HG03045 (cell line): Measurements from ENCODE around the gene ALK.

Experiments used
- ATAC-seq: cut with Tn5 transposase; IDR thresholded peaks from one replicate; pipeline ENCODE4 v1.9.1; 2021; ENCODE audit warnings: mild to moderate bottlenecking, moderate library complexity; ENCODE audit not compliant: unreplicated experiment

The ALK gene

DNA sequence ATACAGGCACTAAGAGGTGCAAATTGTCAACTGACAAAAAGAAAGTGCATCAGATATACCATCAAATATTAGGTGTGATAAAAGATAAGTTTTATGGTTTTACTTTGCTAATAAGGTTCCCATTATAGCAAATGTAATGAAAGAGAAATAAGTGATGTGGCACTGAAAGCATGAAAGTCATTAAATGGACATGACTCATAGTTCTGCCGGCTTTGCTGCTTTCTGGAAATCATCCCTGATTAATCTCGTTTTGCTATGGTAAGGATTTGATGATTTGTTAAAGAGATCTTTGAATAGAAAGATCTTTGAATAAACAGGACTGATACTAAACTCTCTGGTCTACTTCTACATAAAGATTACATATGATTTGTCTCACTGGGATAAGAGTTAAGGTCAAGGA, 733.5 kb downstream of the ALK start:
- no peak for ATAC-seq

- no peak for ATAC-seq
These were observed 734.6 kb downstream of the ALK start for GRCh38 chr2:29186817-29187216.

DNA sequence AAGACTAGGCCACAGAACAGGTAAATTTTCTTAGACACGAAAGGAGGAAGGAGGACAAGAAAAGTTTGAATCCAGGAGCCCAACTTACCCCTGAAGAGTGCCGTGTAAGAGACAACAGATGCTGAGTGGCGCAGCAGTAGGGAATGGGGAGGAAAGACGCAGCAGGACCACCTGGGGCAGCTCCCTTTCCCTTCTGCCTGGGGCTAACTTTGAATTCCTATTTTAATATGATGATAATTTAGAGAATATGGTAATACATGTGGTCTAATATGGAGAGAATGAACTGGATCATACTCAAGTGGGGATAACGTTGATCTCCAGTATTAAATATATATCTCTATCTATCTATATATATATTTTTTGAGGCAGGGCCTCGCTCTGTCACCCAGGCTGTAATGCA, 736.9 kb downstream of the ALK start:
- ATAC-seq: no peak

- ATAC-seq: no peak
These were observed 738.5 kb downstream of the ALK start for GRCh38 chr2:29182920-29183319.

DNA sequence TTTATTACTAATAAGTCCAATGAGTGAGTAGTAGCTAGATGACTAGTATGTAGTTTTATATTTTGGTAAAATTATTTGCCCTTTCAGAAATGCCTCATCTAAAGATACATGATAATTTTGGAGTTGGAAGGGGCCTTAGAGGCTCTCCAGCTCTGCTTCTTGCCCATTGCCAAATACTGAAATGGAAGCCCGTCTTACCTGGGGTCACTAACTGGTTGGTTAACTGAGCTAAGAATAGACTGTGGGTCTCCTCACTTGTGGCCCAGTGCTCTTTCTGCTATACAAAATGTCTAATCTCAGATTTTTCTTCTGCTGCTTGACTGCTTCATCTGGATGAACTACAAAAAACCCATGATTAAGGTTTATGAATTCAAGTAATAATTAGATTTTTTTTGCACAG, 739.1 kb downstream of the ALK start:
- ATAC-seq: no peak

DNA sequence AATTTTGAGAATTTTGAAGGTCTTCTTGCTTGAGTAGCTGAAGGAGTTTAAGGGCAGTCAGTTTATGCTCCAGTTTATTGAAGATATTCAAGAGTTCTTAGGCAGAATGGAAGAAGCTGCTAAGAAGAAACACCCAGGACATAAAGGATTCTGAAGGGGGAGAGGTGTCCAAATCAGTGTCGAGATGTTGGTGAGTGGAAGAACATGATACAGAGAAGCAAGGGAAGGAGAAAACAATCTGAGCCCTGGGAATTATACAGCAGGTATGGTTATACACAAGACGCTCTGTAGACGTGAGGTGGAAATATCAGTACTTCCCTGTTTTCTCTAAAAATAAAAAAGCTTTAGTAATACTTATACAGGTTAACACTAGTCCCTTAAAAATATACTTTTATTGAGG, 746.0 kb downstream of the ALK start:
- ATAC-seq: no peak

GRCh38 chr2:29174937-29175336, 746.4 kb downstream of the ALK start:
- no peak for ATAC-seq

- ATAC-seq: no peak
These were observed 754.9 kb downstream of the ALK start for GRCh38 chr2:29166242-29167039.

DNA sequence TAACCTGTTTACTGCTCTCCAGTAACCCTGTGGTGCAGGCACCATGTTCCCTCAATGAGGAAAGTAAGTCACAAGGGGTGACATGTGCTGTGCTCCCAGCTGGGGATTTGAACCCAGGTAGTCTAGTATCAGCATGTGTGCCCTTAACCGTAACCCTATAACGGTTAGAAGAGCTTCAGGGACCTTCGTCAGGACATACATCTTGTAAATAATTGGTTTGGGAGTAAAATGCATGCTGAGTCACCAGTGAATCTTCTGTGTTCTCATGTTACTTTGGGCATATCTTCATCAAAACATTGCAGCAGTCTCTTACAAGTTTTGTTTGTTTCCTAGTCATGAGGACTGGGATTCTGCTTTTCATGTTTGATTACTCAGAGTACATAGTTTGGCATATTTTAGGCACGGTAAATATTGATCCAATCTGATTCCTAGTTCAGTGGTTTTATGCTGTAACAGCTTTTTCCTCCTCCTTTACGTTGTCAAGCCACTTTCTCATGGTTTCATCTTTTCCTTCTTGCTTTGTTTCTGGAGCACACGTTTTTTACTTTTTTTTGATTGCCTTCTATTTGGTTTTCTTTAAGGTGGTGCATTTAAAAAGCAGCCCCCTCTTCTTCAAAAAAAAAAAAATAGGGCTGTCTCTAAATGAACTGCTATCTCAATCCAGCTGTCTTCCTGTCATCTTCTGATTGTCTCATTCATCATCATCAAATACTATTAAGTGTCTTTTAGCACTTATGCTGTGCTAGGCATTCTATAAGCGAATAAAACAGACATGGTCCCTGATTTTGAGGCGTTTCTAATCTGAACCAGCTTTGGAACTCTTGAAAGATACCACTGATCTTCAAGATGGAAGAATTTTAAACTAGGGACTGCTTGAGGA, 755.8 kb downstream of the ALK start:
- no peak for ATAC-seq

- no peak for ATAC-seq
These were observed 757.1 kb downstream of the ALK start for GRCh38 chr2:29164091-29164846.

- no peak for ATAC-seq
These were observed 759.0 kb downstream of the ALK start for GRCh38 chr2:29162204-29162928.

DNA sequence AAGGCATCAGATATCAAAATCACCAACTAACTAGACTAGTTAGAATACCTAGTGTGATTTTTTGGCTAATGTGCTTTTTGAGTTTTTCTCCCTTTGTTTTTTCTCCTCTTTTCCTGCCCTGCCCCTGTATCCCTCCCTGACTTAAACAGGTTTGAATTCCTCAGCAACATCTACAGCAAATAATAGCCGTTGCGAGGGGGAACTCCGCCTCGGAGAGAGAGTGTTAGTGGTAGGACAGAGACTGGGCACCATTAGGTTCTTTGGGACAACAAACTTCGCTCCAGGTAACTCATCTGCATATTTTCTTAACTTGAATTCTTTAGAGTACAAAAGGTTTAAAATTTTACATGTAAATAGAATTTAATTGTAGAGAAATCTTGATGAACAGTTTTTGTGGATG, 761.2 kb downstream of the ALK start:
- no peak for ATAC-seq

GRCh38 chr2:29159125-29159524, 762.3 kb downstream of the ALK start:
- no peak for ATAC-seq

DNA sequence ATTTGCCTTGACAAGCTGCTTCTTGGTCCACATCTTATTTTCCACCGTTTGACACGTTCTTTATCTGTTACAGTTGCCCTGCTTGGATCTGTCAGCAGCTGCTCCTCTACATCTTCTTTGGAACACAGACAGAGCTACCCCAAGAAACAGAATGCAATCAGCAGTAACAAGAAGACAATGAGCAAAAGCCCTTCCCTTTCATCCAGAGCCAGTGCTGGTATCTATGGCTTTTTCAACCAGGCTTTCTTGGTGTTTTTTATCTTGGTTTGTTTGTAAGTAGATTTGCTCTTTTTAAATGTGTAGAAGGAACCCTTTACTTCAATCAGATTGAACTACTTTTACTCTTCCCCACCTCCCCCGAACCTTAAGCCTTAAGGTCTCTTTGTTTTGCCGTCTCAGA, 764.3 kb downstream of the ALK start:
- no peak for ATAC-seq

- ATAC-seq: no peak
These were observed 765.8 kb downstream of the ALK start for GRCh38 chr2:29155578-29155977.

DNA sequence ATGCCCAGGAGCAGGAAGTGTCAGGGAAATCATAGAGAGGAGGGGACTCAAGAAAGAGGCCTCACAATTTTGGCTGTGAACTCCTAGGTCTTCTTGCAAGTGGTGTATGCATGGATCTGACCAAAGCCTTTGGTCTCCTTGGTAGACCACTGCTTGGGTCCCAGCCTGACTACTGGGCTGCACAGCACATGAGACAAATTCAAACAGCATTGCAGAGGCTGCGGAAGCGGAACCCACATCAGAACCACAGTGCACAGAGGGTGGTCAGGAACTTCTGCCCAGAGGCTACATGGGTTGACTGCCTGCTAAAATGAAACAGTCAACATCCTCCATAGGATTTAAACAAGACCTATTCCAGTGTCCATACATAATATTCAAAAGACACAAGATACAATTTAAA, 766.8 kb downstream of the ALK start:
- no peak for ATAC-seq

DNA sequence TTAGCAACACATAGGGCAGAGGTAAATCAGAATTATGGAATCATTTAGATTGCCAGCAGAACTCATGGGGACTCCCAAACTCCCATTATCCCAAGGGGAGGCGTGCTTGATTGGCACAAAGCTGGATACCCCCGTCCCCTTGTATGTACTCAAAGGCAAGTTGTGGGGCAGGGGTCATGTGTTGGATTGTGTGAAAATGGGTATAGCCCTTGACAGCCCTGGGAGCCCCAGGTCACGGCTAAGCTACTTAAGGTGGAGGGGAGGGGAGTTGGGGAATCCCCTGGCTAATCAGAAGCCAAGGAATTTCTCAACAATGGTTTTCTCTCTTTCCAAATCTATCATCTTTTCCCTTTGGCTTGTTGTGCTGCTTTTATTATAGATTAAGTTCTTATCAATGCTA, 773.4 kb downstream of the ALK start:
- no peak for ATAC-seq

DNA sequence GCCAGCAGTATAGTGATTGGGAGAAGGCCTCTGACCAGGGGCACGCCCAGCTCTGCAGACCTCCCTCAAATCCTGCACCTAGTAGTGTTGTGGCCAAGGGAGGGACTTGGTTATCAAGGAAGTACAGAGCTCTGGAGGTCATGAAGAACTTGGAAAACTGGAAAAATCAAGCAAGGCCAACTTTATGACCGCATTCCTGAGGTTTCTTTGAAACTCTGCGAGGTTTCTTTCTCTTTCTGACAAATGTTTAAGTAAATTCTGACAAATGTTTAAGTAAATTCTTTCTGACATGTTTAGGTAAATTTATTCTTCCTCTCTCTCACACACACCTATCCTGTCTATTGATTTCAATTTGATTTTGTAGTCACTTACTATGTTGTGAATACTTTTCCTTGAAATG, 775.2 kb downstream of the ALK start:
- no peak for ATAC-seq

- no peak for ATAC-seq
These were observed 777.7 kb downstream of the ALK start for GRCh38 chr2:29143657-29144056.
